GM11168 (cell line): Measurements from ENCODE around the gene KRTAP5-6.
"Not testable (repeated sequence)": the region's sequence is repeated elsewhere in the genome, so short reads cannot be mapped to it uniquely, and the experiment has no call there.

ENCODE experiments used
- in situ Hi-C: fragments of 300-500 bp; cut with MboI; formaldehyde crosslinking; loops from one replicate; pipeline ENCODE4 v1.12.0; 2022; ENCODE audit warnings: low sequenced_read_pairs; ENCODE audit not compliant: unreplicated experiment

Gene KRTAP5-6

GRCh38 chr11:1682225-1682905 is 14.6 kb upstream of the KRTAP5-6 start:
- in situ Hi-C loops = no loop called here

DNA sequence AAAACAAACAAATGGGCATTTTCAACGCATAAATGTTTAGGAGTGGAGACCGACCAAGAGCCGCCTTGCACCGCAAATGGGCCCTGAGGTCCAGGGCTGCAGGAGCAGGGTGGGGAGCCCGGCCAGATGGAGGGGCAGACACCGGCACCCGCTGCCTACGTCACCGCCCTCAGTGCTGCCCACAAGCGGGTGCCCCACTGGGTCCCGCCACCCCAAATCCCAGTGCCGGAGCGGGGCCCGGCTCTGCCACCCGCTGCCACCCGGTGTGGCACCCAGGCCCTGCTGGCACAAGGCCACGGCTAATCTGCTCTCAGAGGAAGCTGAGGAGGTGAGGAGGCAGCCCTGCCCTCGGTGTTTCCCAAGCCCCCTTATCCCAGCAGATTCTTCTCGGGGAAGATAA is 13.8 kb upstream of the KRTAP5-6 start:
- in situ Hi-C loops = not testable (repeated sequence)

GRCh38 chr11:1683904-1684572 is 13.0 kb upstream of the KRTAP5-6 start:
- in situ Hi-C loops = not testable (repeated sequence)

- in situ Hi-C loops = not testable (repeated sequence)
Measured at GRCh38 chr11:1684886-1685874, 11.8 kb upstream of the KRTAP5-6 start.

DNA sequence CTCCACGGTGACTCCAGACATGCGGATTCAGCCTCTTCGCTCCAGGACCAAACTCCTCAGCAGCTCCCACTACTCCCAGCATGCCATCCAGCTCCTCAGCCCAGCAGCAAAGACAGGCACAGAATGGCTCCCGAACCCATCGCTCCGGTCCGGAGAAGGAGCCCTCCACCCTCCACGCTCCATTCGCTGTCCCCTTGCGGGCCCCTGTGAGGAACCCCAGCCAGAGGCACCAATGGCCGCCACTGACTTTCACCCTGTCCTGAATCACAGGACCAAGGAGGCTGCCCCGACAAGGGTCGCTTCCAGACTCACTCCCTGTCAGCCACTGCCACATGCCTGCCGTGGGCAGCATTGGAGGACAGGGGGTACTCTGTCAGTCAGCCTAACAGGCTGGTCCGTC is 10.8 kb upstream of the KRTAP5-6 start:
- in situ Hi-C loops = not testable (repeated sequence)

- in situ Hi-C loops = not testable (repeated sequence)
Measured at GRCh38 chr11:1688336-1688947, 8.6 kb upstream of the KRTAP5-6 start.

DNA sequence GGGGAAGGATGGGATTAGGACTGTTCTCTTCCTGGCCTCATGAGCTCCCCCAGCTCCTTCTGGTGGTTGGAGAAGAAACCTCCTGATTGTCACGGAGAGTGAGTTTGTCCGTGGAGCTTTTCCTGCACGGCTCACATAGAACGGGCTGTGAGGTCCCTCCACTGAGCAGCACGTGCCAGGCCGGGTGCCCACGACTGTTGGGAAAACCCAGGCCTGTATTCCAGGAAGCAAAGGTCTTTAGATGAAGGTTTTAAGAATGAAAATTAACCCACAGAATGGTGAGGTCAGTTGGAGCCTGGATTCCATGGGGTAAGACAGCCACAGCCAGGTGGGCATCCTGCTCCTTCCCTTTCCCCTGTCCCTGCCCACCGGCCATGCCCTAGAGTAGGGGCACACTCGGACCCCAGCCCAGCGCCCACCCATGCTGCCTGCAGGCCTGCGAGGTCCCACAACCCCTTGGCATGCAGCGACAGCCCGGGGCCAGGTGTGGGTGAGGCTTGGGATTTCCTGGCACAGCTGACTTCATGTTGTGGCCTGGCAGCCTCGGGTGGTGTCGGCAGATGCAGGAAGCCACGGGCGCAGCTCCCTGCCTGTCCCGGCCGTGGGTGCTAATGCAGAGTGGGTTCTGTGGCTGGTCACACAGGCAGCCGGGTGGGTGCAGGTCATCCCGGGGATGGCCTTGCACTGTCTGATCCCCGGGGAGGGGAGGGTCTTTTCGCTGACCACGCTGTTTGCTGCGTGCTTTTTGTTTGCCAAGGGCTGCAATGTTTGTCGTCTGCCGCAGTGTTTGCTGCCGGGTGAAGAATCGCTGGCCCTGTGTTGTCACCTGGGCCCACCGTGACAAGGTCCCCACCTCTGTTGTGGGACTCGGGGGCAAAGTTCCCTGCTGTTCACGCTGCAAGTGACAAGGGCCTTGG is 7.5 kb upstream of the KRTAP5-6 start:
- in situ Hi-C loops = loop anchor here (5.0 kb wide), 1 partner anchor 453 kb away; no protein-coding TSS in a partner anchor

DNA sequence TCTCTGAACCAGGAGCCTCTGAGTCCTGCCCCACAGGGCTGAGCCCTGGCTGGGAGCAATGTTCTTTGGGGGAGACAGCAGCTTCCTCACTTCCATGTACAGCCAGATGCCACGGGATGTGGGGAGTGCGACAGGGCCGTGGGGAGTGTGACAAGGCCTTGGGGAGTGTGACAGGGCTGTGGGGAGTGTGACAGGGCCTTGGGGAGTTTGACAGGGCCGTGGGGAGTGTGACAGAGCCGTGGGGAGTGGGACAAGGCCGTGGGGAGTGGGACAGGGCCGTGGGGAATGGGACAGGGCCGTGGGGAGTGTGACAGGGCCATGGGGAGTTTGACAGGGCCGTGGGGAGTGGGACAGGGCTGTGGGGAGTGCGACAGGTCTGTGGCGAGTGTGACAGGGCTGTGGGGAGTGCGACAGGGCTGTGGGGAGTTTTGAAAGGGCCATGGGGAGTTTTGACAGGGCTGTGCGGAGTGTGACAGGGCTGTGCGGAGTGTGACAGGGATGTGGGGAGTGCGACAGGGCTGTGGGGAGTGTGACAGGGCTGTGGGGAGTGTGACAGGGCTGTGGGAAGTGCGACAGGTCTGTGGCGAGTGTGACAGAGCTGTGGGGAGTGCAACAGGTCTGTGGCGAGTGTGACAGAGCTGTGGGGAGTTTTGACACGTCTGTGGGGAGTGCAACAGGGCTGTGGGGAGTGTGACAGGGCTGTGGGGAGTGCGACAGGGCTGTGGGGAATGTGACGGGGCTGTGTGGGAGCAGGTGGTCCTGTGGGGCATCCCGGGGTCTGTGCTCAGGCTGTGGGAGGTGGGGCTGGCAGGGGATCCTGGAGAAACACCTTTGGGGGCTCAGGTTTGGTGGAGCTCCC is 6.6 kb upstream of the KRTAP5-6 start:
- in situ Hi-C loops = loop anchor here (5.0 kb wide), 1 partner anchor 452 kb away; no protein-coding TSS in a partner anchor

DNA sequence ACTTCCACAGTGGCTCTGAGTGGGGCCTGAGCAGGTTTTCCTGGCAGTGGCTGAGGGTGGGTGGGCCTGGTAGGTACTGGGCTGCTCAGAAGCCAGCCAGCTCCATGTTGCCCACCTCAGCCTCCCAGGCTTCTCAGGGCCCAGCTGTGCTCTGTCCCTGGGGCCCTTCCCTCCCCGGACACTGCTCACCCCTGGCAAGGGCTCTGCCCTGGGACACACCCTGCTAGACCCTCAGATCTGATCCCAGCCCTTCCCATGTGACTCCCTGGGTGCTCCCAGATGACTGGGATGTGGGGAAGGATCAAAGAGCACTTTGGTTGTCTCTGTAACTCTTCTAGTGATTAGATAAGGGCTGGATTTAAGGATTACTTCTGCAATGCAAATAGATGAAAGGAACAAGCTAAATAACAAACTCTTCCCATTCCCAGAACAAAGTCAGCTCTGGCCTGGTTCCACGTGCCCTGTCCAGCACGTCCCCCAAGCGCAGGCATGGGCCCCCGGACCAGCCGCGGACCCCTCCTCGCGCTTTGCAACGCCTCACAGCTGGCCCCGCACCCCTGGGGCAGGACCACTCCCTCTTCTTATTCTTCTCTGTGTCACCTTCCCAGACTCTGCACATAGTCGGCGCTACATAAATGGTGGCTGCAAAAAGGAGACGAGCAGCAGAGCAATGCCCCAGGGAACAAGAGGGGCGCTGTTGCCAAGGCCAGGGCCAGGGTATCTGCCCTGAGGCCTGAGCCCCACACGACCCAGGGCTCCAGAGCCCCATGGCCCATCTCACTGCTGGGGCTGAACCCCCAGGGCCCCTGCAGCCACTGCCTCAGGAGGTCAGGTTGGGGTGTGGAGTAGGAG is 5.7 kb upstream of the KRTAP5-6 start:
- in situ Hi-C loops = loop anchor here (5.0 kb wide), 1 partner anchor 451 kb away; no protein-coding TSS in a partner anchor

DNA sequence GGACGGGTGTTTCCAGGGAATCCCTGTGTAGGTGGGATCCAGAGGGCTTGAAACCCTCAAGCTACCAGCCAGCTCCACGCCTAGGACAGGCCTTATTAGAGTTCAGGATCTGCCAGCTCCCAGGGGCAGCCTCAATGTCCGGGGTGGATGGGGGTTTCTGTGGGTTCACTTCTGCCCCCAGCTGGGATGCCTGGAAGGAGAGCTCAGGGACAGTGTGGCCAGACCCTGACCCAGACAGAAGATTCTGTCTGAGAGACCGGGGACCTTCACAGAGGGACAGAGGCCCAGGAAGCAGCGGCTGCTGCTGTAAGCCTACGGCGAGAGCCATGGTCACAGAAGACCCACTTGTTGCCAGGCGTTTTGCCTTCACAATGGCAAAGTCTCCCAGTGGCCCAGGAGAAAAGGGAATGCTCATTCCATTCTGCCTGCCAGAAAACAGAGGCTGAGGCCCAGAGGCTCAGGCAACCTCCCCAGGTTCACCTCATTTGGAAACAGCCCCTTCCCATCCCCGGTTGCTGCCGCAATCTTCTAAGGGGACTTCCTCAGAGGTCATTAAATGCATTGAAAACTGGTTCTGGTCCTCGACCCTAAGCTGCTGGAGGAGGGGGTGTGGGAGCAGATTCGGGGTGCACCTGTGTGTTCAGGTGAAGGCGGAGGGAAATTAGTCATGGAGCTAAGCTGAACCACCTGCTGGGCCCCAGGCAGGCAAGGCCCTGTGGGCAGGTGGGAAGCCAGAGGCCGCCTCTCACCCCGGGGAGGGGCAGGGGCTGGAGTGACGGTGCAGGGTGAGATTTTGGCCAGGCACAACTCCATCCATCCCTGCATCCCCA is 4.9 kb upstream of the KRTAP5-6 start:
- in situ Hi-C loops = loop anchor here (5.0 kb wide), 1 partner anchor 450 kb away; no protein-coding TSS in a partner anchor

DNA sequence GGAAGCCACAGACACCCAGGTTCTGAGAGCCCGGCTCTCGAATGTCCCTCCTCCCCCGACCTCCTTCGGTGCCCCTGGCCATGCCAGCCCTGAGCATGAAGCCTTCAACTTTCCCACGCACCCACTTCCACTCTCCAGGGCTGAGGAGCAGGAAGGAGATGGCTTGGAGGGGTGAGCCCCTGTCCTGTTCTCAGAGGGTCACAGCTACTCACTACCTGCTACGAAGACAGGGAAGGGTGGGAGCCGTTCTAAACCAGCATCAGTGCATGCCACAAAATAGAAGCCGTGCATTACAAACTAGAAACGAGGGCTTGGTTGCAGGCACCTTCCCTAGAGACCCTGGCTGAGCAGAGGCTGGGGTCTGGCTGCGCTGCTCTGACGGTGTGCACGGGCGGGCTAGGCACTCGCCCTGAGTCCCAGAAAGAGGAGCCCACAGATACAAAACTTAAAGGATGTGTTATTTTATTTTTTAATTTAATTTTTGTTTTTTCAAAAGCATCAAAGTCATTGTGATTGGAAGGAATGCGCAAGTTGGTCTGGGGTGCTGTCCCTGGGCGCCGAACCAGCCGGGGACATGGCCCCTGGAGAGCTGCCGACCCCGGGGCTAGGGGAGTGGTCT is 4.2 kb upstream of the KRTAP5-6 start:
- in situ Hi-C loops = loop anchor here (5.0 kb wide), 1 partner anchor 449 kb away; no protein-coding TSS in a partner anchor

GRCh38 chr11:1693327-1694063 is 3.5 kb upstream of the KRTAP5-6 start:
- in situ Hi-C loops = loop anchor here (5.0 kb wide), 1 partner anchor 449 kb away; no protein-coding TSS in a partner anchor

- in situ Hi-C loops = loop anchor here (5.0 kb wide), 1 partner anchor 448 kb away; no protein-coding TSS in a partner anchor
Measured at GRCh38 chr11:1694064-1694845, 2.7 kb upstream of the KRTAP5-6 start.

- in situ Hi-C loops = loop anchor here (5.0 kb wide), 1 partner anchor 447 kb away; no protein-coding TSS in a partner anchor
Measured at GRCh38 chr11:1694846-1695547, 2.0 kb upstream of the KRTAP5-6 start.
